ENCODE data around the gene ROBO4.

- TF ChIP-seq CTCF (IDR thresholded peaks at IDR 0.05), result no peak
- TF ChIP-seq POLR2A (IDR thresholded peaks at IDR 0.05), result no peak
Observed at GRCh38 chr11:124923296-124923695, 25.6 kb upstream of the ROBO4 start.

Data from Peyer's patch (tissue), 4 donors.